H9 (cell line): ENCODE data around the gene ACTRT3. TPM values are rescaled to one million over a fixed set of nuclear protein-coding genes. Genes with fewer than 3 reads are reported as not detected.
A peak's percentile ranks its signal among the peaks of the same experiment; 100 is the strongest.

ENCODE experiments used
- DNase-seq: peaks from one replicate; pipeline ENCODE4 v3.0.0-alpha.2; 2017
- H2AFZ ChIP-seq: one replicate; pipeline ENCODE4 v1.6.1; 2013; ENCODE audit warnings: mild to moderate bottlenecking, low read length, control low read depth, moderate library complexity
- H2AK5ac ChIP-seq: 2 replicates; pipeline ENCODE4 v1.6.1; 2013; ENCODE audit warnings: low read length, control low read depth, mixed read lengths; ENCODE audit not compliant: insufficient read length
- H2BK120ac ChIP-seq: one replicate; pipeline ENCODE4 v1.6.1; 2013; ENCODE audit warnings: low read depth, mild to moderate bottlenecking, low read length, control low read depth, inconsistent platforms; ENCODE audit not compliant: poor library complexity, severe bottlenecking
- H2BK12ac ChIP-seq: 2 replicates; pipeline ENCODE4 v1.6.1; 2013; ENCODE audit warnings: low read length, control low read depth, mixed read lengths, low read depth; ENCODE audit not compliant: insufficient read length
- H2BK15ac ChIP-seq: 2 replicates; pipeline ENCODE4 v1.6.1; 2013; ENCODE audit warnings: low read depth, low read length, control low read depth
- H2BK20ac ChIP-seq: one replicate; pipeline ENCODE4 v1.6.1; 2013; ENCODE audit warnings: low read depth, mild to moderate bottlenecking, low read length, control low read depth, inconsistent platforms; ENCODE audit not compliant: poor library complexity, severe bottlenecking
- H2BK5ac ChIP-seq: 2 replicates; pipeline ENCODE4 v1.6.1; 2013; ENCODE audit warnings: low read length, control low read depth, mixed read lengths; ENCODE audit not compliant: insufficient read length
- H3K14ac ChIP-seq: 2 replicates; pipeline ENCODE4 v1.6.1; 2013; ENCODE audit warnings: low read length, control low read depth; ENCODE audit not compliant: insufficient read depth
- H3K18ac ChIP-seq: 2 replicates; pipeline ENCODE4 v1.6.1; 2013; ENCODE audit warnings: low read depth, mild to moderate bottlenecking, mixed read lengths, low read length, control low read depth; ENCODE audit not compliant: insufficient read length
- H3K23ac ChIP-seq: 2 replicates; pipeline ENCODE4 v1.6.1; 2013; ENCODE audit warnings: low read length, control low read depth, mixed read lengths, low read depth; ENCODE audit not compliant: insufficient read length
- H3K23me2 ChIP-seq: 2 replicates; pipeline ENCODE4 v1.6.1; 2013; ENCODE audit warnings: low read depth, mild to moderate bottlenecking, mixed read lengths, low read length, control low read depth; ENCODE audit not compliant: insufficient read length, poor library complexity, severe bottlenecking
- H3K27ac ChIP-seq: 2 replicates; pipeline ENCODE4 v1.5.1; 2013; ENCODE audit warnings: low read length, control low read depth, mixed read lengths, low read depth; ENCODE audit not compliant: insufficient read length
- H3K27me3 ChIP-seq: 2 replicates; pipeline ENCODE4 v1.6.1; 2013; ENCODE audit warnings: low read length, control low read depth, inconsistent platforms; ENCODE audit not compliant: insufficient read depth
- H3K4ac ChIP-seq: 2 replicates; pipeline ENCODE4 v1.6.1; 2013; ENCODE audit warnings: low read depth, mild to moderate bottlenecking, control low read depth, inconsistent platforms, low read length, moderate library complexity
- H3K4me1 ChIP-seq: 2 replicates; pipeline ENCODE4 v1.6.1; 2013; ENCODE audit warnings: low read length, control low read depth, inconsistent platforms; ENCODE audit not compliant: insufficient read depth
- H3K4me2 ChIP-seq: 2 replicates; pipeline ENCODE4 v1.6.1; 2013; ENCODE audit warnings: low read length, control low read depth, mixed read lengths; ENCODE audit not compliant: insufficient read length, insufficient read depth
- H3K56ac ChIP-seq: 2 replicates; pipeline ENCODE4 v1.6.1; 2013; ENCODE audit warnings: low read depth, mild to moderate bottlenecking, mixed read lengths, low read length, control low read depth; ENCODE audit not compliant: insufficient read length
- H3K79me1 ChIP-seq: 2 replicates; pipeline ENCODE4 v1.6.1; 2013; ENCODE audit warnings: low read depth, mild to moderate bottlenecking, moderate library complexity, low read length, control low read depth, inconsistent platforms; ENCODE audit not compliant: insufficient read depth, poor library complexity, severe bottlenecking
- H3K79me2 ChIP-seq: 2 replicates; pipeline ENCODE4 v1.6.1; 2013; ENCODE audit warnings: low read length, control low read depth, inconsistent platforms; ENCODE audit not compliant: insufficient read depth
- H3K9ac ChIP-seq: 2 replicates; pipeline ENCODE4 v1.6.1; 2013; ENCODE audit warnings: low read length, control low read depth, mixed read lengths; ENCODE audit not compliant: insufficient read length; ENCODE audit errors: extremely low read depth
- H3K9me3 ChIP-seq: one replicate; pipeline ENCODE4 v1.6.1; 2013; ENCODE audit warnings: low read depth, low read length, inconsistent platforms; ENCODE audit not compliant: control insufficient read depth
- H3T11ph ChIP-seq: one replicate; pipeline ENCODE4 v1.6.1; 2013; ENCODE audit warnings: mild to moderate bottlenecking, low read length, control low read depth, inconsistent platforms
- H4K20me1 ChIP-seq: one replicate; pipeline ENCODE4 v1.6.1; 2013; ENCODE audit not compliant: control insufficient read depth, insufficient read length, insufficient read depth
- H4K5ac ChIP-seq: 2 replicates; pipeline ENCODE4 v1.6.1; 2013; ENCODE audit warnings: low read depth, mild to moderate bottlenecking, mixed read lengths, low read length, control low read depth; ENCODE audit not compliant: insufficient read length
- H4K8ac ChIP-seq: replicated peaks from 2 replicates; pipeline ENCODE4 v1.6.1; 2013; ENCODE audit warnings: low read length, control low read depth, mixed read lengths, low read depth; ENCODE audit not compliant: insufficient read length
- H4K91ac ChIP-seq: 2 replicates; pipeline ENCODE4 v1.6.1; 2013; ENCODE audit warnings: low read depth, mild to moderate bottlenecking, moderate library complexity, mixed read lengths, low read length, control low read depth; ENCODE audit not compliant: insufficient read length
- H3K27ac Mint-ChIP-seq, 3 experiments: 2 replicates in 2 of 3; 3 replicates in 1 of 3; pipeline ENCODE4 v1.8.0; 2020 to 2021; ENCODE audit warnings: mixed read lengths in 3 of 3, mild to moderate bottlenecking in 1 of 3, moderate library complexity in 1 of 3
- H3K27me3 Mint-ChIP-seq: 2 replicates; pipeline ENCODE4 v1.8.0; 2021; ENCODE audit warnings: low read depth, mild to moderate bottlenecking, moderate library complexity, mixed read lengths
- H3K36me3 Mint-ChIP-seq, 3 experiments: 2 replicates in 2 of 3; 3 replicates in 1 of 3; pipeline ENCODE4 v1.8.0; 2020 to 2021; ENCODE audit warnings: low read depth in 3 of 3, mixed read lengths in 3 of 3; ENCODE audit not compliant: insufficient read depth in 1 of 3
- H3K4me1 Mint-ChIP-seq, 2 experiments: 2 replicates each; pipeline ENCODE4 v1.8.0; 2020; ENCODE audit warnings: mixed read lengths in 2 of 2
- H3K4me3 Mint-ChIP-seq, 2 experiments: 2 replicates in 1 of 2; 3 replicates in 1 of 2; pipeline ENCODE4 v1.8.0; 2020 to 2021; ENCODE audit warnings: mild to moderate bottlenecking in 2 of 2, mixed read lengths in 2 of 2, moderate library complexity in 1 of 2
- H3K9me3 Mint-ChIP-seq, 2 experiments: 2 replicates in 1 of 2; 3 replicates in 1 of 2; pipeline ENCODE4 v1.8.0; 2020; ENCODE audit warnings: mild to moderate bottlenecking in 2 of 2, mixed read lengths in 2 of 2, moderate library complexity in 1 of 2
- CTCF ChIP-seq: fragments of 200-600 bp; sonication (generic); conservative IDR thresholded peaks from 3 replicates; pipeline ENCODE4 v1.8.0; 2021; ENCODE audit warnings: antibody characterized with exemption, mild to moderate bottlenecking
- WGBS: extraction: QIAGEN DNeasy Blood & Tissue Kit; methylation state at CpG from one replicate; pipeline ENCODE4 v1.1.7; 2013; ENCODE audit warnings: missing lambda C conversion rate, low lambda C conversion rate, mixed read lengths; ENCODE audit not compliant: insufficient read length; ENCODE audit errors: extremely low coverage; 5-methylcytosine and 5-hydroxymethylcytosine counted together
- long read RNA-seq: library from polyadenylated mRNA; unstranded; transcript quantifications from one replicate; pipeline ENCODE4 v2.0.0, GENCODE V29; 2020
- total RNA-seq: library from RNA; stranded (reverse); gene quantifications from 2 replicates; pipeline ENCODE4 v1.2.1, GENCODE V29; 2021

The ACTRT3 gene
- total RNA-seq = 5.9 and 6.1 TPM in 2 replicates
- long read RNA-seq, transcript ACTRT3-201 (2 exons, 2,005 nt) = major isoform, 85 of 87 reads
- long read RNA-seq, partial matches to known transcripts = 0 of 87 reads
- long read RNA-seq, other reads (novel, unspliced or antisense) = 2 of 87 reads

DNA sequence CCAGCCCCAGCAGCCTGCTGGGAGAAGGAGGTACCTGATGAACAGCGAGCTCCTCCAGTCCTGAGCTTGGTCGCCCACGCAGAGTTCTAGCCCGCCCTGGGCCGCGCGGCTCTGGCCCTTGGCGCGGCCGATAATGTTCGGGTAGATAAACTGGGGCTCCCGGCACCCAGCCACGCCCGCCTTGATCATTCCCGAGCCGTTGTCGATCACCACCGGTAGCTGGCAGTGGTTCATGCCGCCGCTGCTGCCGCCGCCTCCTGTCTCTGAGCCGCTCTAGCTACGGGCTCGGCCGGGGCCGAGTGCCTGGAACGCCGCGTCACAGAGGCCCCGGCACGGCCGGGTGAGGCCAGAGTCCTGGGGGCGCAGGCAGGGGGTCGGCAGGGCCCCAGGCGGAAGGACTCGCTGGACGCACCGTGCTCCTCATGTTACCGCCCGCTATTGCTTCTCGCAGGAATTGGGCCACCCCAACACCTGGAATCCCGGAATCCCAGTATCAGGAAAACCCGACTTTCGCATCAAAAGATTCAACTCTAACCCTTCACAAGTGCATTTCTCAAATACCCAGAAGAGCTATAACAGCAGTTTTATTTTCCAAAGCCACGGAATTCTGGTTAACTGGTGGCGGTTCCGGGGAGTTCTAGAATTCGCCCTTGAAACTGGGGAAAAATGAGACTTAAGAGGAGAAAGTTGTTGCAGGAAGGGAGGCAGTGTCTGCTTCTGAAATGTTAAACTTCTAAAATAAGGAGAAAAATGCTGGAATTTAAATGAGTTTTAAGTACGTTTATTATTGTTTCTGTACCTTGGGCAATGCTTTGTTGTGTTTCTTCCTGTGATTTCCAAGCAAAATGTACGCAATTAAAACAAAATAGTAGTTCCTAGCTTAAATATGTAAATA, at the start of gene ACTRT3:
ACTRT3 (minus strand) TSS at position 275 of the 895 bp plus-strand sequence; CDS start at position 234, 41 bp downstream.
- H3K9ac ChIP-seq = peak within 1 kb of the TSS; percentile 34
- Mint-ChIP-seq H3K9me3 (no peaks in the 10 kb centered on the region; a peak in 1 of 5 replicates), H3K4me3 (peak within 1 kb of the TSS; percentile 83 to 88), H3K4me1 (peaks cover 15 to 17% of the 10 kb centered on the region in 2 experiments), H3K27ac (peak within 1 kb of the TSS; percentile 92 to 97 (median 95); a peak in 6 of 7 replicates), H3K36me3 (peaks cover 3 to 10% (median 8%) of the 10 kb centered on the region in 3 experiments; a peak in 5 of 7 replicates), H3K27me3 (no peaks in the 10 kb centered on the region; the same call in 1 of the 2 replicates)
- no peak within 1 kb of the TSS for H2AK5ac ChIP-seq
- H2BK120ac ChIP-seq = no peak within 1 kb of the TSS
- H3K23ac ChIP-seq = no peak within 1 kb of the TSS
- TF ChIP-seq CTCF = no peak
- peak within 1 kb of the TSS; percentile 62; the same call in 1 of the 2 replicates for H3K14ac ChIP-seq
- no peaks in the 10 kb centered on the region for H3K4me1 ChIP-seq
- H4K8ac ChIP-seq = no peak within 1 kb of the TSS
- peak within 1 kb of the TSS; percentile 77 for H3K4me2 ChIP-seq
- H3T11ph ChIP-seq = no peak within 1 kb of the TSS
- no peaks in the 10 kb centered on the region for H4K20me1 ChIP-seq
- no peak within 1 kb of the TSS for H4K5ac ChIP-seq
- WGBS = no CpG with 5 or more reads among the region's 51 CpGs
- H2BK12ac ChIP-seq = no peak within 1 kb of the TSS
- no peak within 1 kb of the TSS for H3K4ac ChIP-seq
- H3K27me3 ChIP-seq = no peaks in the 10 kb centered on the region
- H4K91ac ChIP-seq = no peak within 1 kb of the TSS
- H3K56ac ChIP-seq = no peak within 1 kb of the TSS
- no peak within 1 kb of the TSS for H3K27ac ChIP-seq
- H3K79me1 ChIP-seq = no peaks in the 10 kb centered on the region
- H3K23me2 ChIP-seq = peaks cover under 1% of the 10 kb centered on the region
- H3K9me3 ChIP-seq = no peaks in the 10 kb centered on the region
- DNase-seq = peak; percentile 87
- peak within 1 kb of the TSS; percentile 43 for H2AFZ ChIP-seq
- H3K18ac ChIP-seq = peak within 1 kb of the TSS; percentile 39
- peaks cover 7% of the 10 kb centered on the region; the same call in 1 of the 2 replicates for H3K79me2 ChIP-seq
- H2BK20ac ChIP-seq = no peak within 1 kb of the TSS
- H2BK15ac ChIP-seq = no peak within 1 kb of the TSS
- H2BK5ac ChIP-seq = no peak within 1 kb of the TSS
